Fibroblast of mammary gland (primary cell): ENCODE data around the gene EZR.

Experiments
- DNase-seq: peaks from one replicate; pipeline ENCODE4 v3.0.0-alpha.2; 2010; ENCODE audit warnings: low read depth
- H3K4me3 ChIP-seq: 2 replicates; pipeline ENCODE4 v1.5.1; 2011; ENCODE audit warnings: low read depth, mild to moderate bottlenecking, low read length, moderate library complexity; ENCODE audit not compliant: control insufficient read depth
- TF ChIP-seq, protein P1 (sequence below): conservative IDR thresholded peaks from 2 replicates; pipeline ENCODE4 v1.5.1; 2011; ENCODE audit warnings: low read depth, low read length, inconsistent platforms; ENCODE audit not compliant: control insufficient read depth, insufficient read depth

The EZR gene

DNA sequence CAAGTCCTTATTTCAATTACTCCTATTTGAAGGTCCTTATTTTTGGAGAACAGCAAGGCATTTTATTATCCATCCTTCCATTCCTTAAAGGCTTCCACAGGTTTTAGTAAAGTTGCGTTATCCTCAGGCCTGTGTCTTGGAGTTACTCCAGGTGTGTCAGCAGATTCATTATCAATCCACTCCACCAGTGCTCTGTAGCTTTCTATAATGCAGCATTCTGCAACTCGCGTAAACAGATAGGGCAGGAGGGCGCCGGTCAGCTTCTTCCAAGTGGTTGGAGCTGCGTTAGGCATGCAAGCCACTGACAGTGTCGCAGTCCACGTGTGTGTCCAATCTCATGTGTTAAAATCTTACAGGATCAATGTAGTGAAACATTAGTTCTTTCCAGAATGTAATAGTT lies 93.5 kb downstream of the EZR start:
- H3K4me3 ChIP-seq, result no peak overlapping the region
- TF ChIP-seq, protein P1, sequence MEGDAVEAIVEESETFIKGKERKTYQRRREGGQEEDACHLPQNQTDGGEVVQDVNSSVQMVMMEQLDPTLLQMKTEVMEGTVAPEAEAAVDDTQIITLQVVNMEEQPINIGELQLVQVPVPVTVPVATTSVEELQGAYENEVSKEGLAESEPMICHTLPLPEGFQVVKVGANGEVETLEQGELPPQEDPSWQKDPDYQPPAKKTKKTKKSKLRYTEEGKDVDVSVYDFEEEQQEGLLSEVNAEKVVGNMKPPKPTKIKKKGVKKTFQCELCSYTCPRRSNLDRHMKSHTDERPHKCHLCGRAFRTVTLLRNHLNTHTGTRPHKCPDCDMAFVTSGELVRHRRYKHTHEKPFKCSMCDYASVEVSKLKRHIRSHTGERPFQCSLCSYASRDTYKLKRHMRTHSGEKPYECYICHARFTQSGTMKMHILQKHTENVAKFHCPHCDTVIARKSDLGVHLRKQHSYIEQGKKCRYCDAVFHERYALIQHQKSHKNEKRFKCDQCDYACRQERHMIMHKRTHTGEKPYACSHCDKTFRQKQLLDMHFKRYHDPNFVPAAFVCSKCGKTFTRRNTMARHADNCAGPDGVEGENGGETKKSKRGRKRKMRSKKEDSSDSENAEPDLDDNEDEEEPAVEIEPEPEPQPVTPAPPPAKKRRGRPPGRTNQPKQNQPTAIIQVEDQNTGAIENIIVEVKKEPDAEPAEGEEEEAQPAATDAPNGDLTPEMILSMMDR, result no peak
- no peak for DNase-seq

DNA sequence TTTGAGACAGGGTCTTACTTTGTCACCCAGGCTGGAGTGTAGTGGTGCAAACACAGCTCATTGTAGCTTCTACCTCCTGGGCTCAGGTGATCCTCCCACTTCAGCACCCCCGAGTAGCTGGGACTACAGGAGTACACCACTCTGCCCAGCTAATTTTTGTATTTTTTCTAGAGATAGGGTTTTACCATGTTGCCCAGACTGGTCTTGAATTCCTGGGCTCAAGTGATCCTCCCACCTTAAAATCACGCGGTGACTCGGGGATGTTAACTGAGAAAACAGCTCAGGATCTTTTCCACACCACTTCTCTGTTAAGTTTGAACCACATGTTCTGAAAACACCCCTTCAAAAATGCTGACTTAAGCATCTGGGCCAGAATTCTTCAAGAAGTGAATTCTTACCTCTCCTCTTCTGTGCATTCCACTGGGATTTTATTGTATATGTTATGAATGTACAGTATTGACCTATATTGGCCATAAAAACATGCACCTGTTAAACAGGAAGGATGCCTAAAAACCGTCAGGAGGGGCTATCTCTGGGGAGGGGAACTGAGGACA lies 96.9 kb downstream of the EZR start:
- H3K4me3 ChIP-seq, result no peak overlapping the region
- TF ChIP-seq, protein P1, result no peak
- DNase-seq, result no peak

DNA sequence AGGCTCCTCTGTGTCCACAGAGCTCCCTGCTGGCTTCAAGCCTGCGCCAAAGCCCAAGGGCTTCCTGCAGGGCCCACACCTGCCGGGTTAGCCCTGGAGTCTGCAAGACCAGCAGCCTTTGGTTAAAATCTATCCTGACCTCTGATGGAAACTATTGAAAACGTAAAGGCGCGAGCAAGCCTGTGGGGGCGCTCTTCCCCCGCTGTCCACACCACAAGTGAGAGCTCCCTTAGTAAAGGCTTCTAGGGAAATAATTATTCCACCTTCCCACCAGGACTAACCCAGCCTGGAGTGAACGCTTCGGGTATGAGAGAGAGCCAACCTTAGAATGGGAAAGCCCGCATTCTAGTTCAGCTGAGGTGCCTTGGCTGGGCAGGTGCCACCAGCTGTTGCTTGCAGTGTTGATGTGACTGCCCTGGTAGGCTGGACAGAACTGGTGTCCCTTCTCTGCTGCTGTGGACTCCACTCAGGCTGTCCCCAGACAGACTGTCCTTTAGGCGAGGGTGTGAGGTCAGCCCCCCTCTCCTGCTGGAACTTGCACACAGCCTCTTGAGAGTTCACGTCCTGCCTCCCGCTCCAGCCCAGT lies 100.6 kb downstream of the EZR start:
- no peak for DNase-seq
- H3K4me3 ChIP-seq, result no peak overlapping the region
- TF ChIP-seq, protein P1, result peak; percentile 52

DNA sequence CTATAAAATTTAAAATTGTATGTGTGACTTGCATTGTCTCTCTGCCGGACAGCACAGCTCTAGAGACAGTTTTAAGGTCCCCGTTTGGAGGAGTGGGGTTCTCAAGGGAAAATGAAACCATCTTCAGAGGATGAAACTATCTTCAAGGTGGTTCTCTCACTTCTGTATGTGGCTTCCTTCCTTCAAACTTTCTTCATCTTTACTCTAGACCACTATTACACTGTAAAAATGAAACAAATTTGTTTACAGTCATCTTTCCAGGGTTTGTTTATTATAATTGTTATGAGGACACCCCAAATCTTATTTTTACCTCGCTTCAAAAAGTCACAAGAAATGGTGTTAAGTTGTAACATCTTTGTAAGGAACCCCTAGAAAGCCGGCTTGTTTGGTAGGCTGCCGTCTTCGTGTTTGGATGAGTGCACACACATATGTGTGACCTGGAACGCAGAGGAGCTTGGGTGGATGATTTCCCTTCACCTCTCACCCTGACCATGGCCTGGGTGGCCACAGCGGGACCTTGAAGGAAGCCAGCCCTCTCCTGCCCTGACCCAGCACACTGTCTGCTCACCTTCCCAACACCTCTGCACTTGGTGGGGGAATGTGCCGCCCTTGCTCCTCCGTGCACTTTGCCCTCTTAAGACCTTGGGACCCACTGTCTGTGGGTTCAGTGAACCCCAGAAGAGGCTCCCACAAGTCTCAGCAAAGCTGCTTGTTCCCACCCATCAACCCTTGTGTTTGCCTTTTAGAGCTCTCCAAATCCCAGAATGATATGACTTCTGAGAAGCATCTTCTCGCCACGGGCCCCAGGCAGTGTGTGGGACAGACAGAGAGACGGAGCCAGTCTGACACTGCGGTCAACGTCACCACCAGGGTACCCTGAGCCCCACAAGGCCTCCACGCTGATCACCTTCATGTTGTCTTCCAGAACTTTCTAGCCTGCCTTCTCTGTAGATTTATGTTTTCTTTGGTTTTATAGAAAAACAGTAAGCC lies 101.5 kb downstream of the EZR start:
- H3K4me3 ChIP-seq, result no peak overlapping the region
- TF ChIP-seq, protein P1, result no peak
- DNase-seq, result no peak
